HepG2 (cell line): Measurements from ENCODE around the gene JMJD1C. TPM values are rescaled to one million over a fixed set of nuclear protein-coding genes. Genes with fewer than 3 reads are reported as not detected.

Source experiments
- ATAC-seq: fragments of 200-7000 bp; cut with Tn5 transposase; 3 replicates; pipeline ENCODE4 v1.9.1; 2020; ENCODE audit warnings: mild to moderate bottlenecking, moderate library complexity
- BruUV-seq: library from RNA; stranded (reverse); fragments of 400-500 nt; replicated peaks from 2 replicates; lab custom pipeline; 2021; lab: Mats Ljungman, UMichigan
- CTCF ChIA-PET: fragments of 300-600 bp; formaldehyde crosslinking; extraction: SDS; loops from one replicate; lab custom pipeline; 2021; ENCODE audit warnings: low total read pairs, inconsistent platforms, low intra/inter-chr PET ratio; lab: Yijun Ruan, JAX
- POLR2A ChIA-PET: fragments of 350-600 bp; sonication (Branson Sonifier 250); formaldehyde crosslinking; loops from one replicate; lab custom pipeline; 2020; ENCODE audit warnings: antibody characterized with exemption, inconsistent platforms; lab: Yijun Ruan, JAX
- DNase-seq: peaks from one replicate; pipeline ENCODE4 v3.0.0-alpha.2; 2015; ENCODE audit warnings: low spot score
- FAIRE-seq: peaks from 3 replicates; lab custom pipeline; 2011; peaks lifted over from hg19 to GRCh38; lab: Jason Lieb, UNC
- H2AFZ ChIP-seq: one replicate; pipeline ENCODE4 v1.6.1; 2011; ENCODE audit warnings: low read length, inconsistent platforms
- H3K27ac ChIP-seq: fragments of 300-600 bp; 3 replicates; pipeline ENCODE4 v1.8.0; 2011; ENCODE audit warnings: mixed run types, mild to moderate bottlenecking, mixed read lengths, low read length, inconsistent platforms; ENCODE audit not compliant: insufficient read depth; ENCODE audit errors: extremely low read length
- H3K27me3 ChIP-seq, 2 experiments: fragments of 200-600 bp in 1 of 2; 2 replicates in 1 of 2; 3 replicates in 1 of 2; pipeline versions ENCODE4 v1.6.0 to v1.8.0; 2011; ENCODE audit warnings: low read length in 2 of 2, mild to moderate bottlenecking in 2 of 2, moderate library complexity in 2 of 2, inconsistent platforms in 1 of 2; ENCODE audit not compliant: insufficient read depth in 2 of 2, control insufficient read depth in 1 of 2
- H3K36me3 ChIP-seq, 2 experiments: fragments of 200-600 bp in 1 of 2; replicated peaks in 1 of 2; 2 replicates in 1 of 2; 3 replicates in 1 of 2; pipeline versions ENCODE4 v1.5.1 to v1.8.0; 2011; ENCODE audit warnings: low read length in 2 of 2, inconsistent platforms in 1 of 2; ENCODE audit not compliant: insufficient read depth in 2 of 2, control insufficient read depth in 1 of 2
- H3K4me1 ChIP-seq: 2 replicates; pipeline ENCODE4 v1.5.1; 2012; ENCODE audit warnings: low read length, inconsistent platforms; ENCODE audit not compliant: insufficient read depth
- H3K4me2 ChIP-seq: 2 replicates; pipeline ENCODE4 v1.6.0; 2011; ENCODE audit warnings: low read depth, low read length, inconsistent platforms
- H3K4me3 ChIP-seq, 3 experiments: fragments of 200-600 bp in 1 of 3; sonication (generic), shearing (Covaris generic) in 1 of 3; replicated peaks in 1 of 3; 2 replicates each; pipeline ENCODE4 v1.5.1; 2011 to 2016; ENCODE audit warnings: low read length in 3 of 3, inconsistent platforms in 2 of 3, low read depth in 2 of 3, mild to moderate bottlenecking in 2 of 3, control low read depth in 1 of 3, mixed read lengths in 1 of 3; ENCODE audit not compliant: insufficient read depth in 1 of 3
- H3K79me2 ChIP-seq: one replicate; pipeline ENCODE4 v1.6.1; 2011; ENCODE audit warnings: low read length, inconsistent platforms; ENCODE audit not compliant: insufficient read depth
- H3K9ac ChIP-seq: 2 replicates; pipeline ENCODE4 v1.6.0; 2011; ENCODE audit warnings: mild to moderate bottlenecking, low read depth, low read length, inconsistent platforms; ENCODE audit not compliant: insufficient read depth
- H3K9me3 ChIP-seq: 2 replicates; pipeline ENCODE4 v1.5.1; 2012; ENCODE audit warnings: mild to moderate bottlenecking, low read length
- H4K20me1 ChIP-seq: 2 replicates; pipeline ENCODE4 v1.6.0; 2011; ENCODE audit warnings: inconsistent platforms, mild to moderate bottlenecking, low read length, moderate library complexity; ENCODE audit not compliant: insufficient read depth
- DZIP1 ChIP-seq: sonication (generic); formaldehyde crosslinking; IDR thresholded peaks from 2 replicates; pipeline ENCODE4 v1.5.0; 2020; ENCODE audit warnings: mild to moderate bottlenecking, missing genetic modification reagents
- NFRKB ChIP-seq: fragments of 450-650 bp; IDR thresholded peaks from 2 replicates; pipeline ENCODE4 v1.6.1; 2017
- ZNF629 ChIP-seq: sonication (generic); formaldehyde crosslinking; conservative IDR thresholded peaks from 2 replicates; pipeline ENCODE4 v1.5.0; 2020; ENCODE audit warnings: missing genetic modification reagents
- WGBS: methylation state at CpG from one replicate; pipeline ENCODE4 v1.1.6; 2017; ENCODE audit warnings: low lambda C conversion rate; 5-methylcytosine and 5-hydroxymethylcytosine counted together
- in situ Hi-C: cut with HindIII; loops from 2 replicates; pipeline ENCODE4 v1.10.0; 2017; ENCODE audit warnings: low pct_unique_long_range_greater_than_20kb; ENCODE audit not compliant: extremely low pct_ligation_motif_present
- intact Hi-C: fragments of 100-400 bp; cut with micrococcal nuclease; formaldehyde crosslinking; loops from one replicate; pipeline ENCODE4 v1.10.0; 2022; ENCODE audit not compliant: unreplicated experiment
- polyA plus RNA-seq, 8 experiments: library from polyadenylated mRNA; depleted of rRNA in 3 of 8; stranded (reverse) in 7 of 8; unstranded in 1 of 8; fragments of >200 nt; fragmentation: Illumina TruSeq in 4 of 8; extraction: Trizol in 4 of 8; gene quantifications; 2 replicates each; pipeline versions ENCODE4 v1.2.1 to v1.2.3, GENCODE V29; 2011 to 2016; ENCODE audit warnings: low read depth in 4 of 8, missing spikeins in 1 of 8, mixed read lengths in 1 of 8; ENCODE audit not compliant: insufficient read depth in 1 of 8
- total RNA-seq, 5 experiments: library from RNA; depleted of rRNA; stranded (reverse); fragments of >200 nt; fragmentation: Illumina TruSeq; extraction: Trizol; gene quantifications; 2 replicates each; pipeline ENCODE4 v1.2.3, GENCODE V29; 2016; ENCODE audit warnings: low read depth in 1 of 5
- TF ChIP-seq, protein P1 (sequence below): IDR thresholded peaks from 2 replicates; pipeline ENCODE4 v1.6.1; 2016; ENCODE audit warnings: mild to moderate bottlenecking, missing biosample characterization, missing genetic modification reagents

JMJD1C gene
- total and polyA plus RNA-seq, 2 of the 13 experiments (the other 11 are each of a cell fraction or from before 2014, with no cell fraction given) = 42.3 to 42.7 TPM

DNA sequence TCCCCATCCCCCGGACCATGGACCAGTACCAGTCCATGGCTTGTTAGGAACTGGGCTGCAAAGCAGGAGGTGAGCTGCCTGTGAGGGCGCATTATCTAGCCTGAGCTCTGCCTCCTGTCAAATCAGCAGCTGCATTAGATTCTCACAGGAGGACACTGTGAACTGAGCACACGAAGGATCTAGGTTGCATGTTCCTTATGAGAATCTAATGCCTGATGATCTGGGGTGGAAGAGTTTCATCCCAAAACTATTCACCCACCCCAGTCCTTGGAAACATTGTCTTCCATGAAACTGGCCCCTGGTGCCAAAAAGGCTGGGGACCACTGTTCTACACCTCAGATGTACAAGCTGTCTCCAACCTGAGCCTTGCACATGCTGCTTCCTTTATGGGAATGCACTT, 24.1 kb upstream of the JMJD1C start:
- CTCF ChIA-PET = no interaction called here
- H3K27ac ChIP-seq = no peak overlapping the region

More for the DNA sequence above, 24.1 kb upstream of the JMJD1C start:
- peaks cover 0 to 5% of the 10 kb centered on the region in 2 experiments; a peak in 2 of 5 replicates for H3K36me3 ChIP-seq
- FAIRE-seq = no peak
- no peak for ATAC-seq
- H3K9me3 ChIP-seq = no peaks in the 10 kb centered on the region
- in situ Hi-C loops (no loop called here), intact Hi-C loops (no loop called here)
- H3K4me2 ChIP-seq = no peak overlapping the region
- POLR2A ChIA-PET = no interaction called here
- H4K20me1 ChIP-seq = peaks cover 9% of the 10 kb centered on the region; the same call in 1 of the 2 replicates
- no peak overlapping the region for H3K9ac ChIP-seq
- H3K4me1 ChIP-seq = peaks cover 50% of the 10 kb centered on the region
- no peak overlapping the region for H3K4me3 ChIP-seq
- H2AFZ ChIP-seq = no peak overlapping the region
- no peak for DNase-seq
- H3K27me3 ChIP-seq = no peaks in the 10 kb centered on the region
- peaks cover 78% of the 10 kb centered on the region for H3K79me2 ChIP-seq
- no TSS peak for BruUV-seq
- TF ChIP-seq, protein P1, sequence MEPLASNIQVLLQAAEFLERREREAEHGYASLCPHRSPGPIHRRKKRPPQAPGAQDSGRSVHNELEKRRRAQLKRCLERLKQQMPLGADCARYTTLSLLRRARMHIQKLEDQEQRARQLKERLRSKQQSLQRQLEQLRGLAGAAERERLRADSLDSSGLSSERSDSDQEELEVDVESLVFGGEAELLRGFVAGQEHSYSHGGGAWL (CRISPR knock-in tag) = no peak
- TF ChIP-seq ZNF629 (CRISPR knock-in tag) (no peak), NFRKB (no peak), DZIP1 (CRISPR knock-in tag) (no peak)
- TF ChIP-seq, all 625 proteins: peak for 0
- WGBS = 100% methylated on average over 2 of the region's 3 CpGs
